GM18520 (cell line): ENCODE data around the gene SCGB1D4.

ENCODE experiments used
- ATAC-seq: cut with Tn5 transposase; IDR thresholded peaks from one replicate; pipeline ENCODE4 v1.9.1; 2021; ENCODE audit not compliant: unreplicated experiment

Gene SCGB1D4

DNA sequence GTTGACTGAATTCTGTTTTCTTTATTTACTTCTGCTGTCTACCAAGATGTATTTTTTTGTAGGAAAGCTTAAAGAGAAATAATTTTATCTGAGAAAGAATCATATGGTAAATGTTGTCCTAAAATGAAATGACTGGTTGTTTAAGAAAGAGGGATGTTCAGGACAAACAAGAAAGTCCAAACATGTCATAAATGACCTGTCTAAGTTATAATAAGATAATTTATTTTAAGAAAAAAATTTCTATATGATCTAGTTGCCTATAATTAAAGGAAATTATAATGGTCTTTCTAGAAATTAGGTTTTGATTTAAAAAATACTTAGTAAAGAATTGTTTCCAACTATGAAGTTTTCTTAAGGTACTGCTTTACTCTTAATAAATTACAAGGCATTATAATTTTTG is 18.4 kb downstream of the SCGB1D4 start:
- ATAC-seq = no peak

DNA sequence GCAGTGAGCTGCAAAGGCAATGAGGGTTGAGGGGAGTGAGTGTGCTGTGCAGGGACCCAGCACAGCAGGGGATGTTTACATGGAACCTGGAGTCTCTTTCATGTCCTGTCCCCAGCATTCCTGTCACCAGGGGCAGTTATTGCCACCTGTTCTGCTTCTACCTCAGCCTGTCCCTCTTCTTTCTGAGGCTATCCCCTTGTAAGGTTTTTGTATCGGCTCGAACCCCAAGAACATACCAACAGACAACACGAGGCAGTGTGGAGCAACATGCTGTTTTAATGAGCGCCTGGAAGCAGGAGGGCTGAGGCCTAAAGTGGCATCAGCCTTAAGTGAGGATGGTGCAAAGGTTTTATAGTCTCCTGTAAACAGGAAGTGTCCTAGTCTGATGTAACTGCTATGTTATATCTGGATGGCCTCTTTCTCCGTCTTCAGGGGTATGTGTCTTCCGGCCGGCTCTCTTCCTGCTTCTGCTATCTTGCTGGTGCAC is 25.0 kb downstream of the SCGB1D4 start:
- ATAC-seq = no peak

DNA sequence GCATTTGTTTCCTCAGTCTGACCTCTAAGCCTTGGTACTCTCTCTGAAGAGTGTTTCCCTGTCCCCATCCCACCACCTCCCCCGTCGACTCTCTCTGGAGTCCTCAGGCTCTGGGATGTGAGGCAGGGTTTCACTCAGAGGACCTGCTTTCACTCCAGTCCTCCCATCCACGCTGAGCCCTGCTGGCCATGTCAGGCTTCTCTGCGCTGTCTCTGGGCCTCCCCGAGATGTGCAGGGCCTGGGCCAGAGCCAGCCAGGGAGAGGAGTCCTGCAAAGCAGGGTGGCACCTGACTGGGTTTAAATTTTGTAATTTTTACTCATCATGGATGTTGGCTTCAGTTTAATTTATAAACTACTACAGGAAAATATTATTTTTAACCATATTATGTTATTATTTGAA is 25.6 kb downstream of the SCGB1D4 start:
- no peak for ATAC-seq

DNA sequence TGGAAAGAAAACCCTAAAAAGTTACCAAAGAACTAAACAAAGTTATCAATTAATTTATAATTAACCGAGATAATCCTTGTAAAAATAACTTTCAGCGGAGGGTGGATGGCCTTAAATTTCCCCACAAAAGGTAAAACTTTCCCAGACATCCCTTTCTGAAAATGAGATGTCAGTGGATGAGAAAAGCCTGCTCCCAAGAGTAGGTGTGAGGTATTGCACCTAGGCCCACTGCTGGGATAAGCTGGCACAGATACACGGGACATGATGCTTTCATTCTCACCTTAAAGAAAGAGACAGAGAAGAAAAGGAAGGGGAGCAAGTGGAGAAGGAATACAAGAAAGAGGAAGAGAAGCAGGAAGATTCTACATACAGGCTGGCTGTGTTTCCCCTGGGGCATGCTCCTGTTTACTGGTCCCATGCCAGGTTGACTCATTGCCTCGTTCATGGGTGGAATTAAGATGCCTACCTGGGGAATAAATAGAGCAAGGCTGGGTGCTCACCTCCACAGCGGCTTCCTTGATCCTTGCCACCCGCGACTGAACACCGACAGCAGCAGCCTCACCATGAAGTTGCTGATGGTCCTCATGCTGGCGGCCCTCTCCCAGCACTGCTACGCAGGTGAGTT is 29.1 kb downstream of the SCGB1D4 start, which contains the start of gene SCGB2A2:
SCGB2A2 (plus strand) TSS at position 505 of the 625 bp plus-strand sequence; CDS start at position 564, 59 bp downstream.
- no peak for ATAC-seq

DNA sequence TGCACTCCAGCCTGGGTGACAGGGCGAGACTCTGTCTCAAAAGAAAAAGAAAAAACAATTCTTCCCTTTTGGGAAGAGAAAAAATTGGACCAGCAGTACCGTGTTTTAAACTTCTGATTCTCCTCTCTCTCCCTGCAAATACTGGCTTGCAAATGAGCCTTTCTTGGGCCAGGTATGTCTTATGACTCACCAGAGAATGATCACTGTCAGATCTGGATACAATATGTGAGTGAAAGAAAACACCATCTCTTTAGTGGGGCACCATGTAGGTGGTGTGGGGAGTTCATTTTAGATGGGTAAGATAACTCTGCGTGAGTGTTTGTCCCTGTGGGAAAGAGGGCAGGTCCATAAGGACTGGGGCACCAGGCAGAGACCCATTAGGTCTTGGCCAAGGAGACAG is 31.3 kb downstream of the SCGB1D4 start:
- ATAC-seq = no peak

DNA sequence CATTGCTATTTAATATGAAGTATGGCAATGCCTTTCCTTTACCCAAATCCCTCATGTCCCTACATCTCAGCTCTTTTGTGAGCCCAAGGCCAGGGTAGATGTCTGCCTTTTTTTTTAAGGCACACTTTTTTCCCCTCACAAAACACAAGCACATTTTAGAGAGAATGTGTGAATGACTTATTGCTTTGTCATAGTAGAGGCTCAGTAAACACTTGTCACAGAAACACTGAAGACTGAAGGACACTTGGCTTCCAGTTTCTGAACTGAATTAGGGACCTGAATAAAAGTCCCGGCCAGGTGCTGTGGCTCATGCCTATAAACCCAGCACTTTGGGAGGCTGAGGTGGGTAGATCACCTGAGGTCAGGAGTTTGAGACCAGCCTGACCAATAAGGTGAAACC is 31.8 kb downstream of the SCGB1D4 start:
- ATAC-seq = no peak

DNA sequence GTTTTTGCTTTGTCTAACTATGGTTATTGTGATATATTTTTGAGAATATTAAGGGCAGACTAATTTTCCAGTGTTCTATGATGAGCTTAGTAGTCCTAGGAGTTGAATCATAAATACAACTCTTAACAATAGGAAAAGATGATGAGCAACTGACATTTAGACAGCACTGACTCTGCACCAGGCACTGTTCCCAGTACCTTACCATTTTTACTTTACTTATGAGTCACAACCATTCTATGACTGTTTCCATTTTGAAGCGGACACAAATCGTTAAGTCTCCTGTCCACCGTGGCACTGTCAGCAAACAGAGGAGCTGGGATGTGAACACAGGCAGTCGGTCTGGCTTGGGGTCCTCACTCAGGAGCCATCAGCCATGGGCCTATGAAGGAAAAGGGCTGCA is 32.3 kb downstream of the SCGB1D4 start:
- ATAC-seq = no peak

DNA sequence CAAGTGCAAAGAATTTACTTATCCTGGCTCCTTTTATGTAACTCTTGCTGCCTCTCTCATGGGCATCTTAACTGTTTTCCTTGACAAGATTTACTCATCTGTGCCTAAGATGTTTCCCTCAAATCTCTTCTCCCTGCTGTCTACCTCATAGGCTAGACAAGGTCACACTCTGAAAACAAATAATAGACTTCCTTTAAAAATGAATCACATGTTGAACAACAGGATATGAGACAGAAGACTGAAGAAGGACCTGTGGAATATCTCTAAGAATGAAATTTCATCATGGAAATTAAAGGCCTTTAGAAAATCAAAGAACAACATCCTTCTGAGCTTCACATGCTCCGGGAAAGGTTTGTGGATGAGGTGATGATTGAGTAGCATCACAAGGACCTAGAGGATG is 34.9 kb downstream of the SCGB1D4 start:
- ATAC-seq = no peak

DNA sequence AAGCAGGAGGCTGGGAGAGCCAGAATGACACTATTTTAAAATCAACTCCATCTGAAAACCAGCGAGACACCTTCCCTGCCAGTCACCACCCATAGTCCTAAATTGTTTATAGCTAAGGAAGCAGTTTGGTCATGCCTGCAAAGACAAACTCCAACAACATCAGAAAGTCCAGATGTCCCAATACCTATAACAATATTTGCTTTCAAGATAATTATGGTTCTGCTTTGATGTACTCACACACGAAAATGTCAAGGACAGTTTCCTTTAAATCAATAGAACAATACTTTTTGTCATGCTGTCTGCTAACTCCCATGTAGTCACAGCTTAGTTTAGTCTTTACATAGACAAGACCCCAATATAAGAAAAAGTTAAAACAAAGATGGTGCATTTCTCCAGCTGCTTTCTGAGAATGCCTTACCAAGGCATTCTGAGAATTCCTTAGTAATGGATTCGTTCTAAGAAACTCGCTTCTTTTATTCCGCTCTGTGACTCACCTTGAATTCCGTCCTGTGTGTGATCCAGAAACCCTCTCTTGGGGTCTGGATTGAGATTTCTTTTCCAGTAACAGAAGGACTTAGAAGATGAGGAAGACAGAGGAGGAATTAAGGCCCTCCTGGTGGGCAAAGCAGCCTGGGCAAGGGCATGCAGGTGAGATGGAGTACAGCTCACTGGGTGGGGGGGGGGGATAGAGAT is 38.5 kb downstream of the SCGB1D4 start:
- no peak for ATAC-seq

DNA sequence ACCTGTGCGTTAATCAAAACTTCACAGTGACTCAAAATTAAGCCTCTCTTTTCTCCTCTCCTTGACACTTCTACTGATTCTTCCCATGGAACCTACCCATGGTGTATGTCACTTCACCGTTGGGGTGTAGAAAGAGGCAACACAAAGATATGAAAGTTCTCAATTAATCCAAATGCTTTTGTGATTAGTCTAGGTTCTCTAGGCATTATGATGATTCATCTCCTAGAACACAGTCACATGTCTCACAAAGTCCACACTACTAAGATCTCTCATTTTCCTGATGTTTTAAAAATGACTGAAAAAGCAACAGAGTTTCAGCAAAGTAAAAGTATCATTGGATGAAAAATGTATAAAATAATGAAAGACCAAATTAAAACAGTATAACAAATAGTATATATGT is 42.6 kb downstream of the SCGB1D4 start:
- no peak for ATAC-seq

DNA sequence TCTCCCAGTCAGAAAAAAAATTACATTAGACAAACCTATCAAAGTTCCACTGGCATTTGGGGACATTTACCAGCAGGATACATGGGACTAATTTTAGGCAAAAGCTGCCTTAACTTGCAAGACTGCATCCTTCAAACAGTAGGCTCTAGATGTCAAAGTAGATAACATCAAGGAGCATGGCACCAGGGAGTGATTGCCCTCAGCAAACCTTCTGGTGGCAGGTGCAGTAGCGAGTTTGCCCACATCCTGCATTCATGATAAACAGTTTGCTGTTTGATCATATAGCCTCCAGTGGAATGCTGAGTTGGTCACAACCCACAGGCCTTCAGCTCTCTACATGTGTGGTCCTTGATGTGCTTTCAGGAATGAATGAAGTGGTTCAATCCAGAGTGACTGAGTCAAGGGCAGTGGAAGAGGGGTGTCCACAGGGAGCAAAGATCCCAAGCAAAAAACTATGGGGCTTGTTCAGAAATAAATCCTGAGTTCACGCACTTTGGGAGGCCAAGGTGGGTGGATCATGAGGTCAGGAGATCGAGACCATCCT is 44.8 kb downstream of the SCGB1D4 start:
- ATAC-seq = no peak

DNA sequence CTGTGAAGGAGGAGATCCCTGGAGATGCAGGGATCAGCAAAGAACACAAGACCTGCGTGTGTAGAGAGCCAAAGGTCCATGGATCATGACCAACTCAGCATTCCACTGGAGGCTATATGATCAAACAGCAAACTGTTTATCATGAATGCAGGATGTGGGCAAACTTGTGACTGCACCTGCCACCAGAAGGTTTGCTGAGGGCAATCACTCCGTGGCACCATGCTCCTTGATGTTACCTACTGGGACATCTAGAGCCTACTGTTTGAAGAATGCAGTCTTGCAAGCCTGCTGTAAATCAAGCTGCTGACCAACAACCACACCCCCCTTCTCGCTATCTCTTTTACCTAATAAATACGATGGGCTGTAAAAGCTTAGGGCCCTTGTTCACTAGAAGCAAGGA is 47.2 kb downstream of the SCGB1D4 start:
- ATAC-seq = no peak
